SIG-M5 treated with dmso at 0.1 percent for 504 hours (cell line): ENCODE measurements around the gene ARFGAP3.
"Not testable (repeated sequence)": the region's sequence is repeated elsewhere in the genome, so short reads cannot be mapped to it uniquely, and the experiment has no call there.

Experiments
- DNase-seq: peaks from one replicate; lab custom pipeline; 2025; ENCODE audit not compliant: unreplicated experiment; lab: John Stamatoyannopoulos, UW

Gene ARFGAP3

DNA sequence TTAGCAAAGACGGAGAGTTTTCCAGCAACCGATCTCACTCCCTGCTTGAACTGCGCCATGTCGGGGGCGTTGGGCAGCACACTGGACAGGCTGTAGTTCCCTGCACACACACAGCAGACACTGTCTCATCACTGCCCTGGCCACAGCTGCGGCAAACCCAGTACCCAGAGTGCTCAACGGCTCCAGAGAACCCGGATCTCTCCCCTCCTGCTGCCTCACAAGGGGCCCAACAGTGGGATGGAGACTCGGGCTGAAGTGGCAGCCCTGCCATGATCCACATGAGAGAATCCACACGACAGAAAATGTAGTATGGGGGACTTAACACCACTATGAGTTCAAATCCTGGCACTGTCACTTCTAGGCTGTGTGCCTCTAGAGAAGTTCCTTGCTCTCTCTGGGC lies 58.0 kb downstream of the ARFGAP3 start:
- DNase-seq = no peak

DNA sequence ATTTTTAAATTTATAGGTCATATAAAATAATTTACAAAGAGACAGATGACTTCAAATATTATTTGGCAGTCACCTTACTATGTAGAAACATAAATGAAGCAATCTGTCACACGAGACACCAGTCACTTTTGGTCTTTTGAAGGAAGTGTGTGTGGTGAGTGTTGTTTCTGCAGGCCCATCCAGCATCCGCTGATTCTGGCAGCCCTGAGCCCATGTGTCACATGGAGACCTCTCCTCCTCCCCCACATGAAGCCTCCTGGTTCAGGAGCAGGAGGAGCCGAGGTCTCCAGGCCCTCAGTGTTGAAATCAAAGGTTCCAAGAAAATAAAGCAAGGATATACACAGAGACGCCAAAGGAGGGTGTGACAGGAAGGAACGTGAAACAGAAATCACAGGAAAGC lies 60.1 kb downstream of the ARFGAP3 start:
- no peak for DNase-seq

DNA sequence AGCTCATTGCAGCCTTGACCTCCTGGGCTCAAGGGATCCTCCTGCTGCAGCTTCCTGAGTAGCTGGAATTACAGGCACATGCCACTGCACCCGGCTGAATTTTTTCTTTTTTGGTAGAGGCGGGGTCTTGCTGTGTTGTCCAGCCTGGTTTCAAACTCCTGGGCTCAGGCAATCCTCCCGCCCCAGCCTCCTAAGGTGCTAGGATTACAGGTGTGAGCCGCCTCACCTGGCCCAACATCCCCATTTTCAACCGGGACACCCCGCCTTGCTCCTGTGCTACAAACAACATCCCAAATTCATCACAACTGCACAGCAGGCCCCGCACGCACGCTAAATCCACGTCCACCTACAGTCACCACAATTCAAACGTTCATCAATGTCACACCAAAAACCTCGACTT lies 61.0 kb downstream of the ARFGAP3 start:
- no peak for DNase-seq

DNA sequence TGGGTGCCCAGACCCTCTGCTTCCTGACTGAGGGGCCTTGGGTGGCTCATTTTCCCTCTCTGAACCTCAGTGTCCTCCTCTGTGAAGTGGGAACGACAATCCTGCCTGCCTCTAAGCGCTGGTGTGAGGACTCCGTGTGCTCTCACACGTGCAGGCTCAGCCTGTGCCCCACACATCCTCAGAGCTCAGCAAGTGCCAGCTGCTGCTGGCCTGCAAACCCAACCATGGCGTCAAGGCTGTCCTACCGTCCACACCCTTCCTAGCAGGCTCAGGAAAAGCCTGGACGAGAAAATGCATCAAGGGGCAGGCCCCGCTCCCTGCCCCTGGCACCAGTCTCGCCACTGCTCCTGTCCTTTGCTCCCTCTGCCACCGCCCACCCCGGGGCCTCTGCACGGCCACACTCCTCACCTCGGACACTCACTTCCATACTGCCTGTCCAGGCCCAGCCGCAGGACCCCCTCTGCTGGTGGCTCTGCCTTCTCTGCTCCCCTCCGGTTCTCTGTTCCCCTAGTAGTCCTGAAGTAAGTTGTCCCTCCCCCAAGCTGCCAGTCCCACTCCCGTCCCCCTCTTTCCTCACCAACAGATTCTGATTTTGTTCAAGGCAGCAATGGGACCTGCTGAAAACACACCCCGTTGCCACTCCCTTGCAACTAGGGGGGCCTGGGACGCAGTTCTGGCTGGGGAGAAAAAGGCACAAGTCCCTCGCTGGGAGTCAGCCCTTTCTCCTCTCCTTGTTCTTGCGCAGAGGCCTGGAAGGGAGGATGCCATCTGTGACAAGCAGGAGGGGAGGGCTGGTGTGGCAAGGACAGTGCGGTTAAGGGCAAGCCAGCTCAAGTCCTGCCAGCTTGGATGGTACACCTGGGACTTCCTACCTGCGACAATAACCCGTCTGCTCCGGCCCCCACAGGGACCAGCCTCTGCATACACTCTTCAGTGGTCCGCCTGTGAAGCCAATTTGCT lies 62.2 kb downstream of the ARFGAP3 start:
- DNase-seq = no peak

DNA sequence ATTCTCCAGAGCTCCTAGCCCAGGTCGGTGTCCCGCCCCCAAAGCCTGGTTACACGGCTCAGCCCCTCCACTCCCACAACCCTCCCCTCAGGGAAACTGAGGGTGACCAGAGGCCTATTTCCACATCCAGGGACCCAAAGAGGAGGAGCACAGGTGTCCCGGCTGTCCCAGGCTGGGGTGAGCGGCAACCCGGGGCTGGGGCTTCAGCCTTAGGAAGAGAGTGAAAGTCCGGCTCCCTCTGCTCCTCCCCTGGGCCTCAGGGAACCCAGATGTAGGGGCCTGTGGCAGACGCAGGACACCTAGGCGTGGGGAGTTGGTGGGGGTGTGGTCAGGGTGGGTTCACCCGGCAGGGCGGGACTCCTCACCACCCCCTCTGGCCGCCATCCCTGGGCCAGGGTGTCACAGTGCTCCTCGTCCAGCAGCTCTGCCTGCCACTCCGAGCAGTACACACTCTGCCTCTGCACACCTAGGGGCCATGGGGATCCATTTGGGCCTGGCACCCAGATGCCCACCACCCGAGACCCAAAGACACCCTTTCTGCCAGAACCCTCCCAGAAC lies 63.1 kb downstream of the ARFGAP3 start:
- DNase-seq = no peak

DNA sequence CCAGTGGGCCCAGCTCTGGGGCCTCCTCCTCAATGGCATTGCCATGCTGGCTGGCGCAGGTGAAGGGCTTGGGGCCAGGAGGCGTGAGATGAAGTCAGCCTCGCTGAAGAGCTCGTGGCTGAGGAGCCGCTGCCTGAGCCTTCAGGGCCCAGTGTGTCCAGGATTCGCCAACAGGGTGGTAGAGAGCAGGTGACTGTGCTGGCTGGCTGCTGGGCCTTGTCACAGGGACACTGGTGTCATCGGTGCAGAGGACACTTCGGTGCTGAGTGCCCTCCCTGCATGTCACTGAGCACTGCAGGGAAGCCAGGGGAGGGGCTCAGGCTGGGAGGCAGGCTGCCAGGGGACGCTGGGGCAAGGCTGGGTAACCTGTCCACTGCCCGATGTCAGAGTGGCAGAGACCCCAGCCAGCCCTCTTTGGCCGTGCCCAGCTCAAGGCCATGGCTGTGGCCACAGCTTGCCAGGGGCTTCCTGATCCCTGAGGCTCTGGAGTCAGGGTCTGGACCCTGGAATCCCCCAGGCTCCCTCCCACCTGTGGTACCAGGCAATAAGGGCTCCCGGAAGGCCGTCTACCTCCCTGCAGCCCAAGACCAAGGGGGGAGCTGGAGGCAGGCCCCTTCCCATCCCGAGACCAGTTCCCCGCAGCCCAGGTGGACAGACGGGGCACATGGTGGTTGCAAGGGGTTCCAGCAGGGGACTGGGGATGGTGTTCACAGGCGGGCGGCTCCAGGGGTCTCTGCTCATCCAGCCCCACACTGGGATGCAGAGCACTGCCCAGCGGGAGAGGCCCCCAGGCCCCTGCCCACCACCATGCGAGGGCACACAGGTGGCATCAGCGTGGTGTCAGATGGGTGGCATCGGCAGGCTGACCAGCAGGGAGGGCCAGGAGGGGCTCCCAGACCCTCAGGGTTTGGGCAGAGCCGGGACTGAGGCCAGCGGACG lies 63.9 kb downstream of the ARFGAP3 start:
- DNase-seq = no peak

DNA sequence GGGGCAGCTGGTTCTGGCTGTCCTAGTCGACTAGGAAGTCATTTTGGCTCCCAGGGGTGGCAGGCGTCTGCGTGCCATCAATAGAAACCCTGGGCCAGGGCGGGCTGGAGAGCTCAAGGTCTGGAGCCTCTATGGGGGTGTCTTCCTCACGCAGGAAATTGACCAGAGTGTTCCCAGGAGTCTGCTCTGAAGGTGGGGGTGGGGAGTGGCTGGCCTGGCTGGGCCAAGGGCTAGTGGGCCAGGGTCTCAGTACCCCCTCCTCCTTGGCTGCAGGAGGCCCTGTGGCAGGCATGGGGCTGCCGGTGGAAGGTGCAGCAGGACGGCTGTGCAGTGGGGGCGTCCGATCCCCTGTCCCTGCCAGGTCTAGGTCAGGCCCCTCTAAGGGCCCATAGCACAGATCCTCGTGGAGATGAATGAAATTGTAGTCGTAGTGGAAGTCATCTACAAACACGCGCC lies 64.6 kb downstream of the ARFGAP3 start:
- DNase-seq = no peak

DNA sequence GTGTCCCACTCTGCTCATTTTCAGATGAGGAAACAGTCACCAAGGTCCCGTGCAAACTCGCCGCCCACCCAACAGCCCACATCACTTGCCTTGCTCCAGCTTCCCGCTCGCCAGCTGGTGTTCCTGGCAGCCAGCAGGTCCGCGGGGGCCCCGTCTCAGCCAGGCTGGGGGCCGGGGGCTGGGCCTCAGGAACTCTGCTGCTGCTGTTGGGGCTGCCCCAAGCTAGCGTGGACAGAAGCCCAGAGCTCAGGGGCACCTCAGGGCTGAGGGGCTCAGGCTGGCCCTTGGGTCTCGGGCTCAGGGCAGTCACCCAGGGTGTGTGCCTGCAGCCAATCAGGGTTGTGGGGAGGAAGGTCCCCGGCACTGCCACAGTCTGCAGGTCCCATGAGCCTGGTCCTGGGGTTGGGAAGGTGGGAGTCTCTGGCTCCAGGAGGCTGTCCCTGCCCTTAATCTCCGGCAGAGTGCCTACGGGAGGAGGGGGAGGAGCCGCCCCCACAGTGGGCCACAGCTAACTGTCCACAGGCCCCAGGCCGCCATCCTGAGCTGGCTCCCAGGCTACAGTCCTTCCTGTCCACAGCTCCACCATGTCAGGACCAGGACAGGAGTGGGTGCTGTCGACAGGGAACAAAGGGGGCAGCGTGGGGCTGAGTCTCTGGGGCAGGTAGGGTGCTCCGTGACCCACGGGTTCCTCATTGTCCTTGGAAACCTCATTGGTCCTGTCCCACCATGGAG lies 65.2 kb downstream of the ARFGAP3 start:
- no peak for DNase-seq

DNA sequence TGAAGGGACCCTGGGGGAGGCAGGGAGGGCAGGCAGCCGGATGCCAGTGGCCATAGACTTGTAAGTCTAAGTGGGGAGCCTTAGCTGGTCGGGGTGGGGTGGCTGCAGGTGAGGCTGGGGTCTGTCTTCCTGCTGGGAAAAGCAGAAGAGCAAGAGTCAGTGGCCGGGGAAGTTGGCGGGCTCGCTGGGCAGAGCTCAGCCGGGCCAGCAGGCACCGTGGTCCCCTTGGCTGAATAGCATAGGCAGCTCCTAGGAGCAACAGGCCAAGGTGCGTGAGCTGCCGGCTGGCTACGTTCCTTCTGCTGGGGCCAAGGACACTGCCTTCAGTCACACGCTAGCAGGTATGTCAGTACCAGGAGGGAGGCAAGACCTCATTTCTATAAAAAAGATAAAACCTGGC lies 68.6 kb downstream of the ARFGAP3 start:
- no peak for DNase-seq

DNA sequence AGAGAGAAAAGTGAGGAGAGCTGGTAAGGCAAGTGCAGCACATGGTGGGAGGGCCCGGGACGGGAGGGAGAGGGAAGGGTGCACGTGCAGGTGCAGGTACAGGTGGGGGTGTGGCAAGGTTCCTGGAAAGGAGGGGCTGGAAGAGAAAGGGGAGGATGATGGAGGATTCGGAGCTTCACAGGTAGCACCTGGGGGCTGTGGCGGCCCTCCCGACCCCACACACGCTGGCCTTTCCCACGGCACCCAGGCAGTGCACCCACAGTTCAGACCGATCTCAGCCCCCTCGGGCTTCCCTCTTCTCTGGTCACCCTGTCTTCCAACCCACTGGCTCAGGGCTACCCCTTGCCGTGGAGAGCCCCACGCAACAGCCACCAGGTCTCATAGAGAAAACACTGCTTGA lies 69.1 kb downstream of the ARFGAP3 start:
- DNase-seq = no peak

DNA sequence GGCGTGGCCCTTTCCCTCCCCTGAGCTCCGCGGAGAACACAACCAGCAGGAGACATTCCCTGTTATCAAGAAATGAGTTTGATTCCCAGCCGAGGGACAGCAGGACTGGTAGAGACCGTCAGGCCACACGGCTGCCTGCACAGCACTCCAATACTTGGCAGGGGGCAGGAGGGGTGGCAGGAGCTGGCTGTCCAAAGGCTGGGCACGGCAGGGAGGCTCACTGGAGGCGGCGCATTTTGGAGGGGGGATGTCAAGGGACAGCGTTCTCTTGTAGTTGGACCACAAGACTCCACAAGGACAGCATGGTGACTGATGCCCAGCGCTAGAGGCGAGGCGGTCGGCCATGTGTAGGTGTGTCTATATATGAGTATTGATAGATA lies 69.7 kb downstream of the ARFGAP3 start:
- no peak for DNase-seq

DNA sequence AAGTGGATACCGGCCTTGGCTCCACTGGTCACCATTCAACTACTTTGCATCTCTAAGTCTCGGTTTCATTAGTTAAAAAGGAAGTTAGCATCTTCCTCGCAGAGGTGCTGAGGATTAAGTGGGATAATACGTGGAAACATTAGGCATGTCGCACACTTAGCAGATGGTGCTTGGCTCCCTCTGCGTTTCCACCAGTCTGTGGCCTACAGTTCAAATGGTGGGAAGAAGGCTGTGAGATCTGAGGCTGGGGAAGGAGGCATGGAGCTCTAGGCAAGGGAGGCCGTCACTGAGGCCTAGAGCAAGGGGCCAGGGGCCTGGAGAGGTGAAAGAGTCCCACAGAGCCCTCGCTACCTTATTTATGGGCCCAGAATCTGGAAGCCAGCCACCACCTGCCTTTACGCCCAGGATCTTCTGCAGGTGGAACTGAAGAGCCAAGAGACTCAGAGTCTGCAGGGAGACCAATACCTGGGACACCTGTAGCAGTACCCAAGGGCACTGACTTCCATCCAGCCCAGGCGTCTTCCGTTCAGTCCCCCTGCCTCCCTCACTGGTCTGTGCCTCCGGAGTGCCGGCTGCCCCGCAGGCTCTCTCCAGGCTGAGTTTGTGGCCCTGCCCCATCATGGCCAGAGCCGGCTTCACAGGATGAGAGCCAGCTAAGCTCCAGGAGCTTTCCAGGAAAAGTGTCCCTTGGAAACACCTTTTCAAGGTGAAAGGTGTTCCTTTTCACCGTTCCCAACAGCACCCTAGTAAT lies 70.3 kb downstream of the ARFGAP3 start:
- DNase-seq = no peak

DNA sequence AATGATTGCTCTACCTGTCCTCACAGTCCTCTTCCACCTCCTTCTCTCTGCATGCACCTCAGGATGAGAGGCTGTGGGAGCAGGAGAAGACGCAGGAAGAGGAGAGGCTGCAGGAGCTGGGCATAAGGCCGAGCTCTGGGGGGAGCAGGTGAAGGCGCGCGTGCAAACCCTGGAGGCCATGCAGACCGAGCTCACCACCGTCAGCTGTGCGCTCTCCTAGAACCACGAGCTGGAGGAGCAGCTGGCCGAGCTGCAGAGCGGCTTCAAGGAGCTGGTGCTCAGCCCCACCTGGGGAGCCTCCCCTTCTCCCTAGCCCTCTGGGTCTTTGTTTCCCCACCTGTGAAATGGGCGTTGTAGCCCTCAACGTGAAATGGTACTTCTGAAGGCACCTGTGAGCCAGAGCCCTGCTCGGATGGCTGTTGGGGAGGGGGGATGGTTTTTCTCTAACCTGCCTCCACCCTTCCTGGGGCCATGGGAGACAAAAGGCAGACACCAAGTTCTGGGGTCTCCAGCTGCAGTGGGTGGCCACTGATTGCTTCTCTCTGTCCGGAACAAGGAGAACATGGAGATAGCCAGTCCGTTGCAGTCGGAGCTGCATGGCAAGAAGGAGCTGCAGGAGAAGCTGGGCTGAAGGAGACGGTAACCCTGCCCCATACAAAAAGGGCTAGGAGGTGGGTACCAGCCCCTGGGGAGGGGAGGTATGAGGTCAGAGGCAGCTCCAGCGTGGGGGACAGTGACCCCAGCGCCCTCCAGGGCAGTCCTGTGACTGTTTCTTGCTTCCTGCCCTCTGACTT lies 71.2 kb downstream of the ARFGAP3 start:
- DNase-seq = no peak

DNA sequence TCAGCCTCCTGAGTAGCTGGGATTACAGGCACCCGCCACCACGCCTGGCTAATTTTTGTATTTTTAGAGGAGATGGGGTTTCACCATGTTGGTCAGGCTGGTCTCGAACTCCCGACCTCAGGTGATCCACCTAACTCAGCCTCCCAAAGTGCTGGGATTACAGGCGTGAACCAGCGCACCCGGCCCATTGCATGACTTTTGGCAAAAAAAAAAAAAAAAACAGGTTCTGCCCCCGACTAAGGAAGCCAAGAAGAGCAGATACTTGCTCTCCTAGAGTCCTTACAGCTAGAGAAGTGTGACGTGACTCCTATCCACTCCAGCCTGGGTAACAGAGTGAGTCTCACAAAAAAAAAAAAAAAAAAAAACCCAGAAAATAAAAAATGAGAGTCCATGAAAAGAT lies 74.8 kb downstream of the ARFGAP3 start:
- DNase-seq = not testable (repeated sequence)

DNA sequence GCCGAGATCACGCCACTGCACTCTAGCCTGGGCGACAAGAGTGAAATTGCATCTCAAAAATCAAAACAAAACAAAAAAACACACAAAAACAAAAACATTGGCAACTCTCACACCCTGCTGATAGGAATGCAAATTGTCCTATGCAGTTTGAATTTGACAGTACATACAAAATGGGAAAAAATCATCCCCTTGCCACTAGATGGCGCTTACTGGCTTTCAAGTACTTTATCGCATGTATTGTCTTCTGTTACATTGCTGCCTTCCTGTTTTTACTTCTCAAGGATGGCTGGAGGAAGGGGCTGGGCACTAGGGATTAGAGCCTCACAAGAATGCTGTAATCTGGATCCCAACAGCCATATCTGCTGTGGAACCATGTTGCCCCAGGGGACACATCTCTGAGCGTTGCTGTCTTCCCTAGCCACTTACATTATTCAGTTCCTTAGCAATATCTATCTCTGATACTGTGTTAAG lies 77.0 kb downstream of the ARFGAP3 start:
- DNase-seq = peak; percentile 89

DNA sequence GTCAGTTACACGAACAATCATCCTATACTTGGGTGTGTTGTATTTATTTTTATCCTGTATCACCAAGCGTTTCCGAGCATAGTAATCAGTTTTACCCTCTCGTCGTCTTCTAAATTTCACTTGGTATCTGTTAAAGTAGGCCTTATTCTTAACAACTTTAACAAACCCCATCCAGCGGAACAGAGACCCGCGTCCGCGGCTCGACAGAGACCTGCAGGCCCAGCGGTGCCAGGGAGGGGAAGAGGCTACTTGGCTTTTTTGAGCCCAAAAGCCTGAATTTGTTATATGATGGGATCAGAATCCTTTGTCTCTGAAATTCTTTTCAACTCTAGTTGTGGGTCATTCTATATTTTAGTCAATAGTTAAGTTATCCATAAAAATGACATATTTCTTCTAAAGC lies 79.9 kb downstream of the ARFGAP3 start:
- no peak for DNase-seq

DNA sequence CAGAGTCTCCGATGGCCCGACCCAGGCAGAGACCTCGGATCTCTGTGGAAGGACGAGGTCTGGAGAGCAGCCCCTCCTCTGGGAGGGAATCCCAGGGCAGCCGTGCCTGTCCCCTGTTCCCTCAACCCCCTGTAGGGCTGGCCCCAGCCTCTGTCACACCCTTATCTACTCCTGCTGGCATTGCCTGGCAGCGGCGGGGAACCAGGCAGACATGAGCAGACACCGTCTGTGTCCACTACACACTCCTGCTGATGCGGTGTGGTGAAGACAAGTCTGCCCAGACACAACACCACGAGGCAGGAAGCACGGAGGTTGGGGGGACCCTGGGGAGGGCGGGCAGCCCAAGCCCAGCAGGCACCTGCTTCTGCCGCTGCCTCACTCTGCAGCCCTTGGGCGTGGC lies 83.9 kb downstream of the ARFGAP3 start:
- no peak for DNase-seq

DNA sequence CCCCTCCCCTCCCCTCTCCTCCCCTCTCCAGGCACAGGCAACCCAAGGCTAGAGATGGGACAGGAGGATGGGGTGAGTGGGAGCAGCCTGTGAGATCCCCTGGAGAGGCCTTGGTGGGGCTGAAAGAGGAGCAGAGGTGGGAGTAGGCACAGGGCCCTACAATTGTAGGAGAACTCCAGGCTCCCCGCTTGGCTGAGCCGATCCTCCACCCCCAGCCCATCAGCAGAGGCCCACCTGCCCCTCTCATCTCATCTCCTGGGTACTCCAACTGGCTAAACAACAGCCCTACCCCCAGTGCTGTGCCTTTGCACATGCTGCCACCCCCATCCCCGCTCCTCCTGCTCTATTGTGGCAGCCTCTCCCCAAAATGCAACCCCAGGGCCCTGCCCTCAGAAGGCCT lies 84.4 kb downstream of the ARFGAP3 start:
- DNase-seq = no peak

DNA sequence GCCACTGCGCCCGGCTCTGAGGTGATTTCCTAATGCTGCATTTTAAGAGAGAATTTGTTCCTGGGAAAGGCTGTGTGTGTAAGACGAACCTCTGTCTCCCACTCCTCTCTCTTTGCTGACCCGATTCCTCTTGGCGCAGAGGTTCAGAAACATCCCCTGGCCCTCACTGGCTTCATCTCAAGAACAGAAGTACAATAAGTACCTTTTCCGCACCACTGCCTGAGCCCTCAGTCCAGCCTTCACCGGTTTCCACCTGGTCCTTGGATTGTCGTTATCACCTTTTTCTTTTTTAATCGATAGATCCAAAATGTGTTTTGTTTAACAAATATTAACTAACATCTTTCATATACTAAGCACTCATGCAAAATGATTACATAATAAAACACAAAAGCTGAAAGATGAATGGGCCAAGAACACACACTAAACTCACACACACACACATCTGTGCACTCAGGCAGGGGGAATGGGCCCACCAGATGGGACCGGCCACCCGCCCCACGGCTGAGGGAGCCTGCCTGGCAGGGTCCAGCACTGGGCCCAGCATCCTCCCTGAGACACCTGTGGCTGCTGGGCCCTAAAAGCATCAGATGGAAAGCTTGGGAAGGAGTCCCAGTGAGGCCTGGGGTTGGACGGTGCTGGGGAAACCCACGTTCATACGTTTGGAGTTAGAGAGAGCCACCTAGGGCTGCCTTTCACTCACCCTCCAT lies 86.0 kb downstream of the ARFGAP3 start:
- no peak for DNase-seq
